GM19397 (cell line): ENCODE data around the gene NXF2B.
"Not testable (repeated sequence)": the region's sequence is repeated elsewhere in the genome, so short reads cannot be mapped to it uniquely, and the experiment has no call there.

Experiments used
- ATAC-seq: cut with Tn5 transposase; IDR thresholded peaks from one replicate; pipeline ENCODE4 v1.9.1; 2021; ENCODE audit warnings: mild to moderate bottlenecking, moderate library complexity; ENCODE audit not compliant: unreplicated experiment

Gene NXF2B

GRCh38 chrX:102439908-102440307 is at the start of gene NXF2B:
NXF2B (minus strand) TSS chrX:102440008; CDS start chrX:102380036, 59,972 bp downstream.
- not testable (repeated sequence) for ATAC-seq

DNA sequence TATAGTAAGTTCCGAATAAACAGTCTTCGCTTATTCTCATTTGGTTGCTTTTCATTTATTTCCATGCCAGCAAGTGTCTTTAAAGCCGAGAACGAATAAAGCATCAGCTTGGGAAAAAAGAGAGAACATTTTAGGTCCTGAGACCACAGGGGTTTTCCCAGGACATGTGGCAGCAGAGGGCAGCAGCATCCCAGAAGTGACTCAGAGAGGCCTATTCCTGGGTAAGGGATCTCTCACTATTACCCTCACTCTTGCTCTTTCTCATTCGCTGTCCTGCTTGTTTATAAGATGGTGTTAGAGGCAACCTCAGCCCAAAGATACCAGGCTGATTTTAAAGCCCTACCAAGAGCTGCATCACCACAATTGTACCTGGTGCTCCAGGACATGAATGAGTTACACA is 39.0 kb upstream of the NXF2B start:
- ATAC-seq: not testable (repeated sequence)

DNA sequence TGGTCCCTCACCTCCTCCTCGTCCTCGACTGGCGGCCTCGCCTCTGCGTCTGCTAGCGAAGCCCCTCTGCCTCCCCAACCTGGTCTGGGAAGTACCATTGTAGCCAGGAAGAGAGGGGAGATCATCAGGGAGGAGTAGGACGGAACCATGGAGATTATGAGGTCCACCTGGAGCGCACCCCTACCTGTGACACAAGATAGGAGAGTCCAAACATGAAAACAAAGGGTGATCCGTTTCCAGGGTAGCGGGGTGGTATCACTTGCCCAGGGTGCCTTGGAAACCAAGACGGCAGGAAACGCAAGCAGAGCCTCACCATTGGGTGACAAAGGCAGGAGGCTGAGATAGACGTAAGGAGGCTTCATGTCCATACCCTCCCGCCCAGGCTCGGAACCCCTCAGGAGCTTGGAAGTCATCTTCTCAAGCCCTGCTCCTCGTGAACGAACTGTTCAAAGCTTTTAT is 32.0 kb upstream of the NXF2B start, which contains the start of gene TCP11X2:
Gene TCP11X2 (minus strand): TSS at position 51 of the 459 bp plus-strand sequence.
- ATAC-seq: not testable (repeated sequence)

DNA sequence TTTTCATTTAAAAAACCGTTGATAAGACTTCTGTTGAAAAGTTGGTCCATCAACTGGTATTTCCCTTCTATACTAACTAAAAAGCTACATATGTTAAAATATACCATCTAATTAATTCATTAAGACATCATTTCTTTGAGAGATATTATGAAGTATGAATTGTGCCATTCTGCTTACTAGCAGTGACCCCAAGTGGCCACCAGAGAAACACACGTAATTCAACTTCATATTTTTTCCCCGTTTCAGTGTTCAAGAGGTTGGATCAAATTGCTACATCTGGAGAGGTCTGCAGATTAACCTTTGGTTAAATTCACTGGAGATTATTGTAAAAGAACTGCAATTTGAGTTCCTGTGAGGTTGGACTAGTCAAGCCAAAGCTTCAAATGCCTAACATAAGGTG is 30.4 kb upstream of the NXF2B start:
- ATAC-seq: not testable (repeated sequence)

DNA sequence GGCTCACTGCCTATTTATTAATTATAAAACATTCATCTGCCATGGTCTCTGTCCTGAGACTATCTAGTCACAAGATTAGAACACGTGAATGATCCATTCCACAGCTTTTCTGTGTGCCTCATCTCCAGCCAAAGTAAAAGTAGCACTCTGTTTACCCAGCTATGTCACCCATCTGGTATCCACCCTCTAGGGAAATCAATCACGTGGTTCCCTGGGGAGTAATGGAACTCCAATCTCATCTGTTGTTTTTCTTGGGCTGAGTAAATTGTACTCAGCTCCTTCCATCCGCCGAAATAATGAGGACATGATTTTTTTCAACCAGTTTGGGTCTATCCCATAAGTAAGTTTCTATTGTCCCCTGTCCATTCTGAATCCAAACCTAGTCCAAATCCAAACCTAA is 18.8 kb upstream of the NXF2B start:
- ATAC-seq: not testable (repeated sequence)

- not testable (repeated sequence) for ATAC-seq
Observed at GRCh38 chrX:102414493-102414892, 25.3 kb downstream of the NXF2B start.

- no peak for ATAC-seq
Observed at GRCh38 chrX:102345916-102346315, 93.9 kb downstream of the NXF2B start.

DNA sequence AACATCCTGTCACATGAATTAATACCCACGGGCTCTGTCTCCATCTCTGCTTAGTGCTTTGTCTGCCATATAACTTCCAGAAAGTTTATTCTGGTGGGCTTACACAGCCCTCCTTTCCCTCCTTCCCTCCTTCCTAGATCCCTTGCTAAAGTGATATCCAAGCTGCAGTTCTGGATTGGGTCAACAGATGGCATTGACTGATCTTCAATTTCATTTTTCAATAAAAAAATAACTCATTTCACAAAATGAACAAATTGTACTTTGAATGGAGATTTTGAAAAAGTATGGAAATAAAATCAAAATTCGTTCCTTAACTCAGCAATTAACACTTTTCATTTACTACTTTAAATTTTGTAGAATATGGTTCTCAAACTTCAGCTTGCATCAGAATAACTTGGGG is 97.9 kb downstream of the NXF2B start:
- ATAC-seq: no peak

GRCh38 chrX:102339312-102340298 is 100.2 kb downstream of the NXF2B start:
- ATAC-seq: no peak

DNA sequence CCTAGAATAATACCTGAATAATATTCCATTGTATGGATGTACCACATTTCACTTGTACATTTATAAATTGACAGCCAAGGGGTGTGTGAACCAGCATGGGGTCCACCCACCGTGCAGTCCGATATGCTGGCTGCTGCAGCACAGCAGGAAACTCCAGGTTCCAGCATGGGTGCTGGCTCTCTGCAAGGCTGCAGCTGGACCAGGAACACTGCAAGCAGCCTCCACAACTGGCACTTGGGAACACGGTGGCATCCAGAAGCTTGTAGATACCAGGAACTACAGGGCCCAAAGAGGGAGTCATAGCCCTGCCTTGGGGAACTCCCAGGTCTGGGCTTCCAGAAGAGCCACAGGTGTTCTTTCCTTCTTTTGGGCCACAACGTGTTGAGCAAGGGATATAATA is 101.6 kb downstream of the NXF2B start:
- ATAC-seq: no peak
